Frontal cortex (tissue), 4 donors: ENCODE data around the gene ZNF219. TPM values are rescaled to one million over a fixed set of nuclear protein-coding genes. Genes with fewer than 3 reads are reported as not detected.

Source experiments
- DNase-seq, 2 donors: peaks; one replicate each; pipeline ENCODE4 v3.0.0; 2012; ENCODE audit warnings: low spot score in 2 of 2
- FAIRE-seq: peaks from 2 replicates; lab custom pipeline; 2012; peaks lifted over from hg19 to GRCh38; lab: Jason Lieb, UNC
- total RNA-seq: library from RNA; depleted of rRNA; stranded (reverse); fragments of >200 nt; gene quantifications from one replicate; pipeline ENCODE4 v1.2.3, GENCODE V29; 2014
- donor health status: control.
- donor health status: control.
- donor health status: control.

Gene ZNF219
- total RNA-seq, 1 donor from 2014 or later = 6.9 TPM

- FAIRE-seq (no peak), DNase-seq (no peak)
These were observed 4.9 kb upstream of the ZNF219 start for GRCh38 chr14:21103411-21103709.

DNA sequence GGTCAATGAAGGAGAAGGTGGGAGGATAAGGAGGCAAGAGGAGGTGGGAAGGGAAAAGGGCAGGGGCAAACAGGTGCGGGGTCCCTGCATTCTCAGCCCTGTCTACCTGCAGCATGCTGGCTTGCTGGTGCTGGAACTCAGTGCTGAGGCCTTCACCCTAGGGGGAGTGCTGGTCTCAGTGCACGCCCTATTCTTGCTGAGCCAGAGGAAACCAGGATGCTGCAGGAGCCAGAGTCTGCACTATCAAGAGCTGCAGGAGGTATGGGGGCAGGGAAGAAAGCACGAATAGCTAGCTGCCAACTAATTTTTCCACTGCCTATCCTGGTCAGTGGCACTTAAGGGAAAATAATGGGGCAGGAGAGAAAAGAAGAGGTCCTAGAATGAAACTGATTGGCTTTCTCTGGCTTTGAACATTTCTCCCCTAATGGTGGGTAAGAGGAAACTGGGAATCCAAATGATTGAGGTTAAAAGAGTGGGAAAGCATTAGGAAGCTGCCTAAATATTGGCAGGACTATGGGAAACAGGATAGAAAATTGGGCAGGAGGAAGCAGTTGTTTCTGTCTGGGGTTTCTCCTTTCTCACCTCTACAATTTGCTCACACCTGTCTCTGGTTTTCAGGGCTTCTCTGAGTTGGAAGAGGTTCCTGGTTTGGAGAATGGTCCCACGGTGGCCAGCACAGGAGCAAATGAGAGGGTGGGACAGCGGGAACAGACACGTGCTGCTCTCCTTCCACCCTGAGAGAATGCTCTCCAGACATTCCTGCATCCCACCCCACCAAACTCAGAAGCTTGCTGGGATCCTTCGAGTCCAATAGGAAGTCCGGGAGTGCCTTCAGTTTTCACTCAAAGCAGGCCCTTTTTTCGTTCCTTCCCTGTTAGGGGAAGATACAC lies 4.3 kb upstream of the ZNF219 start:
- FAIRE-seq (no peak), DNase-seq (peak in 1 of 2 donors; percentile 14)

- DNase-seq (no peak), FAIRE-seq (no peak)
These were observed 3.5 kb upstream of the ZNF219 start for GRCh38 chr14:21101802-21102413.

GRCh38 chr14:21100931-21101330 lies 2.5 kb upstream of the ZNF219 start, which contains the start of gene TMEM253:
TMEM253 (plus strand) TSS chr14:21101066; CDS start chr14:21101344, 278 bp downstream.
- no peak for FAIRE-seq
- DNase-seq = no peak

DNA sequence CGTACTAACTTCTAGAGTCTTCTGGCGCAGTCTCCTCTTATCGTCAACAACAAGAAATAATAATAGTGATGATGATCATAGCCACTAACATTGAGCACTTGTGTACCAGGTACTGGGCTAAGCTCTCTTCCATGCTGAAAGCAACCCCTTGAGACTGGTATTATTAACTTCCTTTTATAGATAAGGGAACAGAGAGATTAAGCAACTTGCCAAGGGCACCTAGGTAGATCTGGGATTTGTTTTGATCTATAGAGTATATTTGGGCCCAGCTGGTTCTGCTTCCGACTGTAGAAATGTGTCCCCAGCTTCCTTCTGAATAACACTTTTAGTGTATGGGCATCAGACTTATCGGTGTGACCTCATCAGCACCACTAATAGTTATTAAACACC lies 1.1 kb upstream of the ZNF219 start:
- DNase-seq (peak in 1 of 2 donors; percentile 13), FAIRE-seq (no peak)

DNA sequence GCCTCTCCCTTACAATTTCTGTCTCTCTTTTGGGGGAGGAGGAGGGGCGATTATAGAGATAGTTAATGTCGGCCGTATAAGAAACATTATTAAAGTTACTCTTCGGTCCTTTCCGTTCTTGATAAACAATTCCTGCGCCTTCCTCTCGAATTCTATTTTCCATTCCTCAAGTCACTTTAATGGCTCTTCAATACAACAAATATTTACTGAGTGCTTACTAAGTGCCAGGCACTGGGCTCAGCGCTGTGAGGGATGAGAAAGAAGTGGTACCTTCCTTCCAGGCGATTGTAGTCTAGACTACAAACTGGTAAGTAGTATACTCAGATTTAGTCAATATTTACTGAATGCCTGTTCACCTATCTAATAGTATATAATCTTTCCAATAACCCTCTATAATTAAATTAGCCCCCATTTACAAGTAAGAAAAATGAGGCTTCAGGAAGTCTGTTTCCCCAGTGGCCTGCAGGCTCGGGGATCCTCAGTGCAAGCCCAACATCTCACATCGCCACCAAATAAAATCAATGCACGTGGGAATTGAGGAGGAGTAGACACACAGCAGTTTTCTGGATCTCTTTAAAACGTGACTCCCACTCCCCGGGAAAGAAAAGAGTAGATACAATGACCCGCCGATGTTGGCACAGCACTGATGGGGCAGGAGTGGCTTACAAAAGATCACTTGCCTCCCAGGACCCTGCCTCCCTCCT lies 589 bp upstream of the ZNF219 start:
- FAIRE-seq (no peak), DNase-seq (no peak)

DNA sequence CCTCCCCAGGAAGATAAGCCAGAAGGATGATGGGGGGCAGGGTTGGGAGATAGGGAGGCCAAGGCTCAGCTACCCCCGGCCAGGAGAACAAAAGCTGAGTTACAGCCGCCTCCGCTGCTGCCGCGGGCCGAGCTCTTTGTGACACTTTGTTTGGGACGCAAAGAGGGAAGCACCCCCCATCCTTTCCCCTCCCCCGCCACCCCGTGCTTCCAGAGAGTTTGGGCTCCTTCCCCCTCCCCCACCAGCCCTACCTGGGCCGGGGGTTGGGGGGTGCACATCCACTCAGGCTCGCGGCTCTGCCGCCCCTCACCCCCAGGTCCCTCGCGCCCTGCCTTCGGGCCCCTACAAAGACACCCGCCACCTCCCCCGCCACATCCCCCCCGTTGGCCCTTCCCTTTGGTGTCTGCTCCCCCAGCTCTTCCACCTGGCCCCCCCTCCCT lies 799 bp downstream of the ZNF219 start:
- DNase-seq (peak; percentile 35 to 52), FAIRE-seq (no peak)

GRCh38 chr14:21096978-21097635 lies 1.3 kb downstream of the ZNF219 start:
- peak; percentile 22 to 39 for DNase-seq
- no peak for FAIRE-seq

- DNase-seq (peak in 1 of 2 donors; percentile 19), FAIRE-seq (no peak)
These were observed 2.0 kb downstream of the ZNF219 start for GRCh38 chr14:21096438-21096837.

DNA sequence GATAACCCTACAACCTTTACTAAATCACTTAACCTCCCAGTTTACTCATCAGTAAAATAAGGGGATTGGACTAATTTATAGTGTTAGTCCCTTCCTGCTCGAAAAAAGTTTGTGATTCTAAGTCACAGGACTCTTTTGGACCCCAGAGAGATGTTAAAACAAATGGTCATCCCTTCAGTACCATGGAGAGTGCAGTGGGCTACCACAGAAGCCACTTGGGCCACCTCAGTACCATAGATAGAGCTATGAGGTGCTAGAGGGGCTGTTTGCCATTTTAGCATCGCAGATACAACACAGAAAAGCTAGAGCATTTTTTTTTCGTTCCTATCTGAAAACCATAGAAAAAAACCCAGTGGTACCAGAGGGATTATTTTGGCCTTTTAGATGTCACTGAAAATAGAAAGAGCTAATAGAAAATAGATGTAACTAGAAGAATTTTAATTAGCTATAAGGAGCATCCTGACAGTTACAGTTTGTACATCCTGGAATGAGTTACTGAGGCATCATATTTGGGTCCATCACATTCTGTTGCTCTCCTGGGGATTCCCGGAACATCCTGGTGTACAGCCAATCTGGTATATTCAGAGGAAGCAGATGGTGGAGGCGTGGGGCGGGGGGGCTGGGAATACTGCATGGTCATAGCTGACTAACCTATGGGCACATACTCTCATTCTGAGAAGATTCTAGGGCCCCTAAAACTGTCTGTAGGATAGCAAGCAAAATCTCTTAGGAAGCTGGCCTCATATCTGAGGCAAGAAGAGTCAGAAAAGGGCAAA lies 2.8 kb downstream of the ZNF219 start:
- DNase-seq = peak; percentile 26 to 35
- FAIRE-seq = no peak

- DNase-seq (peak; percentile 50 to 64), FAIRE-seq (no peak)
These were observed 4.4 kb downstream of the ZNF219 start for GRCh38 chr14:21093769-21094681.

DNA sequence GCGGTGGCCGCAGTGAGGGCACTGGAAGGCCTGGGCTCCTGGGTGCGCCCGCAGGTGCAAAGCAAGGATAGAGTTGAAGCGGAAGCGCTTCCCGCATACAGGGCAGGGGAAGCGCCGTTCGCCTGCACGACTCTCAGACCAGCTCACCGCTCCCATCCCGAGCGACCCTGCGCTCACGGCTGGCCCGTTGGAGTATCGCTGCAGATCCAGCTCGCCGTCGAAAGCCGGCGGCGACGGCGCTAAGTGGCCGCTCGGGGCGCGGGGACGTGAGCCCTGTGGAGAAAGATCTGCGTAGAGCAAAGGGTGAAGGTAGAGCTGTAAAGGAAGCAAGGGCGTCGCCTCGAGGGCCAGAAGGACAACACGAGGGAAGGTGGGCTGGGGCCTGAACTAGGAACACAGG lies 5.4 kb downstream of the ZNF219 start:
- FAIRE-seq = no peak
- peak in 1 of 2 donors; percentile 28 for DNase-seq

DNA sequence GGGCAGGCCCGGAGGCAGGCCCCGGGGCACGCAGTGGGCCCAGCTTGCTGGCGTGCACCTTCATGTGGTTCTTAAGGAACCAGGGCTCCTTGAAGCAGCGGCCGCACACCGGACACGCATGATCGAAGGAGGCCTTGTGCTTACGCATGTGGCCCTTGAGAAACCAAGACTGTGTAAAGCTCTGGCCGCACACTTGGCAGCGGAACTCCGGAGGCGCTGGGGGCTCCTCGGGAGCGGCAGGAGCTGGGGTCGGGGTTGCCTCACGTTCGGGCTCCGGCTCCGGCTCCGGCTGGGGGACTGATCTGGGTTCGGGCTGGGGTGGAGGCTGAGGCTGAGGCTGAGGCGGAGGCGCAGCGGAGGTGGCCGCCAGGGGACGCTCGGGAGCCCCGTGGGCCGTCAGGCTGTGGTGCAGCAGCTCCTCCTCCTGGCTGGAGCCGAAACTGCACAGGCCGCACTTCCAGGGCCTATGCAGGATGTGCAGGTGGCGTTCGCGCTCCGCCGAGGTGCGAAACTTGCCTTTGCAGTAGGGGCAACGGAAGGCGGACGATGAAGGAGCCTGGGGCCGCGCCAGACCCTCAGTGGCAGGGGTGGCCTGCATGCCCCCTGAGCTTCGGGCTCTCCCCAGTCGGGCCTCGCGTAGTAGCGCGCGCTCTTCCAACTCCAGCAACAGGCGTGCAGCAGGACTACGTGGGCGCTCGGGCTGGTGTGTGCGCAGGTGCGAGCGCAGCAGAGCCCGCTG lies 6.0 kb downstream of the ZNF219 start:
- DNase-seq (peak; percentile 93 to 95), FAIRE-seq (no peak)

DNA sequence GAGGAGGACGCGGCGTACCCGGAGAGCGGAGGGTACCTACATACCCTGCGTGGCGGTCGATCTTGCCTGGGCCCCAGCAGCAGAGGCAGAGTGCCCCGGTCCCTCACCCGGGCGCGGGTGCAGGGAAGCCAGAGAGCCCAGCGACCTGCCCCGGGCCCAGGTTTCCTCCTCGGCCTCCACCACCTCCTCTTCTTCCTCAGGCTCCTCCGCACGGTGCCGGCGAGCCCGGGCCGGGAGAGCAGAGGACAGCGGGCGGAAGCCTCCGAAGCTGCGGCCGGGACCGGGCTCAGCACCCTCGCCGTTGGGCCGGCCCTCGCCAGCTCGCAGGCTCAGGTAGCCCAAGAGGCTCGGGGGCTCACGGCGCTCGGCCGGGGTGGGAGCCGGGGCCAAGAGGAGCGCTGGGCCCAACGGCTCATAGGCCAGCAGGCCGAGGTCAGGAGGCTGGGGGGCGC lies 6.6 kb downstream of the ZNF219 start:
- FAIRE-seq (no peak), DNase-seq (peak; percentile 10 to 34)

- peak in 1 of 2 donors; percentile 33 for DNase-seq
- no peak for FAIRE-seq
These were observed 7.4 kb downstream of the ZNF219 start for GRCh38 chr14:21090940-21091663.

- FAIRE-seq (no peak), DNase-seq (peak in 1 of 2 donors; percentile 54)
These were observed 8.1 kb downstream of the ZNF219 start for GRCh38 chr14:21090194-21090939.
